Mesothelial cell of epicardium (in vitro differentiated cells): ENCODE results near the gene NHSL2. TPM values are rescaled to one million over a fixed set of nuclear protein-coding genes. Genes with fewer than 3 reads are reported as not detected.
A peak's percentile ranks its signal among the peaks of the same experiment; 100 is the strongest.

Experiments used
- DNase-seq, 2 experiments: peaks; one replicate each; pipeline ENCODE4 v3.0.0; 2021; ENCODE audit warnings: low spot score in 2 of 2; ENCODE audit not compliant: unreplicated experiment in 2 of 2
- H3K27ac Mint-ChIP-seq: 2 replicates; pipeline ENCODE4 v1.8.0; 2021; ENCODE audit warnings: mixed read lengths
- H3K27me3 Mint-ChIP-seq: 2 replicates; pipeline ENCODE4 v1.8.0; 2021; ENCODE audit warnings: low read depth, mixed read lengths
- H3K36me3 Mint-ChIP-seq: 2 replicates; pipeline ENCODE4 v1.8.0; 2021; ENCODE audit warnings: mixed read lengths
- H3K4me1 Mint-ChIP-seq: 2 replicates; pipeline ENCODE4 v1.8.0; 2021; ENCODE audit warnings: mixed read lengths
- H3K4me3 Mint-ChIP-seq: 2 replicates; pipeline ENCODE4 v1.8.0; 2021; ENCODE audit warnings: mild to moderate bottlenecking, moderate library complexity, mixed read lengths
- H3K9me3 Mint-ChIP-seq: 2 replicates; pipeline ENCODE4 v1.8.0; 2021; ENCODE audit warnings: mixed read lengths
- CTCF ChIP-seq: fragments of 200-600 bp; sonication (generic); IDR thresholded peaks from one replicate; pipeline ENCODE4 v1.5.0; 2021; ENCODE audit warnings: antibody characterized with exemption; ENCODE audit not compliant: unreplicated experiment
- total RNA-seq: library from RNA; stranded (reverse); gene quantifications from 3 replicates; pipeline ENCODE4 v1.2.1, GENCODE V29; 2021

Gene NHSL2
- total RNA-seq, 1 donor from 2014 or later: 24.0 TPM

GRCh38 chrX:72108666-72109065 is 198.0 kb downstream of the NHSL2 start:
- TF ChIP-seq CTCF: no peak
- DNase-seq: no peak
- no peak overlapping the region for H3K27ac Mint-ChIP-seq
- H3K4me3 Mint-ChIP-seq: no peak overlapping the region
- H3K36me3 Mint-ChIP-seq: no peaks in the 10 kb centered on the region
- H3K9me3 Mint-ChIP-seq: peaks cover 16% of the 10 kb centered on the region
- no peaks in the 10 kb centered on the region for H3K27me3 Mint-ChIP-seq
- peaks cover 20% of the 10 kb centered on the region for H3K4me1 Mint-ChIP-seq

GRCh38 chrX:72110051-72110875 is 199.6 kb downstream of the NHSL2 start:
- H3K9me3 Mint-ChIP-seq: peaks cover 8% of the 10 kb centered on the region
- H3K4me1 Mint-ChIP-seq: peaks cover 35% of the 10 kb centered on the region
- H3K36me3 Mint-ChIP-seq: no peaks in the 10 kb centered on the region
- no peaks in the 10 kb centered on the region for H3K27me3 Mint-ChIP-seq
- no peak for DNase-seq
- no peak for TF ChIP-seq CTCF
- no peak overlapping the region for H3K4me3 Mint-ChIP-seq
- peak overlapping the region; percentile 39 for H3K27ac Mint-ChIP-seq

- Mint-ChIP-seq H3K27me3 (no peaks in the 10 kb centered on the region), H3K4me1 (peaks cover 42% of the 10 kb centered on the region)
Measured at GRCh38 chrX:72110876-72111708, 200.4 kb downstream of the NHSL2 start.

GRCh38 chrX:72113461-72113860 is 202.8 kb downstream of the NHSL2 start:
- DNase-seq: no peak
- H3K27ac Mint-ChIP-seq: peak overlapping the region; percentile 88
- H3K36me3 Mint-ChIP-seq: peaks cover under 1% of the 10 kb centered on the region
- H3K27me3 Mint-ChIP-seq: no peaks in the 10 kb centered on the region
- H3K9me3 Mint-ChIP-seq: peaks cover 10% of the 10 kb centered on the region
- H3K4me1 Mint-ChIP-seq: peaks cover 37% of the 10 kb centered on the region
- H3K4me3 Mint-ChIP-seq: no peak overlapping the region
- TF ChIP-seq CTCF: no peak

More at GRCh38 chrX:72110876-72111708, 200.4 kb downstream of the NHSL2 start:
- H3K9me3 Mint-ChIP-seq: peaks cover 8% of the 10 kb centered on the region
- no peaks in the 10 kb centered on the region for H3K36me3 Mint-ChIP-seq
- TF ChIP-seq CTCF: no peak
- no peak for DNase-seq
- H3K27ac Mint-ChIP-seq: peak overlapping the region; percentile 25
- H3K4me3 Mint-ChIP-seq: no peak overlapping the region

GRCh38 chrX:72114306-72114705 is 203.7 kb downstream of the NHSL2 start:
- no peak for TF ChIP-seq CTCF
- Mint-ChIP-seq H3K36me3 (peaks cover 3% of the 10 kb centered on the region), H3K4me1 (peaks cover 37% of the 10 kb centered on the region), H3K9me3 (peaks cover 5% of the 10 kb centered on the region), H3K4me3 (no peak overlapping the region), H3K27ac (peak overlapping the region; percentile 88), H3K27me3 (no peaks in the 10 kb centered on the region)
- no peak for DNase-seq
